DLD1 (cell line): Measurements from ENCODE around the gene KLF2.
"Not testable (repeated sequence)": the region's sequence is repeated elsewhere in the genome, so short reads cannot be mapped to it uniquely, and the experiment has no call there.

Experiments
- in situ Hi-C: cut with HindIII; loops from 2 replicates; pipeline ENCODE4 v1.10.0; 2017; ENCODE audit warnings: low sequenced_read_pairs

KLF2 gene

GRCh38 chr19:16324384-16325160, at the start of gene KLF2:
Gene KLF2, plus strand, starts transcription at chr19:16324826. Its CDS starts 98 bp downstream, at chr19:16324924.
- in situ Hi-C loops, result no loop called here

GRCh38 chr19:16280306-16280705, 44.3 kb upstream of the KLF2 start:
- in situ Hi-C loops, result no loop called here

GRCh38 chr19:16281743-16282142, 42.9 kb upstream of the KLF2 start:
- in situ Hi-C loops, result no loop called here

- in situ Hi-C loops, result no loop called here
These were observed 41.2 kb upstream of the KLF2 start for GRCh38 chr19:16283210-16284061.

- in situ Hi-C loops, result no loop called here
These were observed 40.1 kb upstream of the KLF2 start for GRCh38 chr19:16284505-16284904.

GRCh38 chr19:16285079-16285478, 39.5 kb upstream of the KLF2 start:
- in situ Hi-C loops, result not testable (repeated sequence)

- in situ Hi-C loops, result no loop called here
These were observed 38.7 kb upstream of the KLF2 start for GRCh38 chr19:16285769-16286498.

- in situ Hi-C loops, result no loop called here
These were observed 36.1 kb upstream of the KLF2 start for GRCh38 chr19:16288544-16288943.

- in situ Hi-C loops, result no loop called here
These were observed 35.0 kb upstream of the KLF2 start for GRCh38 chr19:16289594-16289993.

- in situ Hi-C loops, result no loop called here
These were observed 33.9 kb upstream of the KLF2 start for GRCh38 chr19:16290692-16291091.

- in situ Hi-C loops, result no loop called here
These were observed 31.2 kb upstream of the KLF2 start for GRCh38 chr19:16293118-16294091.

GRCh38 chr19:16295057-16295456, 29.6 kb upstream of the KLF2 start:
- in situ Hi-C loops, result no loop called here

GRCh38 chr19:16296713-16297112, 27.9 kb upstream of the KLF2 start:
- in situ Hi-C loops, result no loop called here

- in situ Hi-C loops, result no loop called here
These were observed 26.9 kb upstream of the KLF2 start for GRCh38 chr19:16297575-16298178.

GRCh38 chr19:16298334-16298733, 26.3 kb upstream of the KLF2 start:
- in situ Hi-C loops, result no loop called here

- in situ Hi-C loops, result no loop called here
These were observed 22.5 kb upstream of the KLF2 start for GRCh38 chr19:16301999-16302694.

- in situ Hi-C loops, result no loop called here
These were observed 20.9 kb upstream of the KLF2 start for GRCh38 chr19:16303755-16304154.

- in situ Hi-C loops, result not testable (repeated sequence)
These were observed 20.1 kb upstream of the KLF2 start for GRCh38 chr19:16304511-16304910.

- in situ Hi-C loops, result not testable (repeated sequence)
These were observed 19.6 kb upstream of the KLF2 start for GRCh38 chr19:16305060-16305459.
